Activated CD8-positive, alpha-beta T cell treated with anti-CD3 and anti-CD28 coated beads, Interleukin-2, amount 10 ng/mL, durations not matched to agents 7 days and 5 days (primary cell): ENCODE measurements around the gene YEATS2. TPM values are rescaled to one million over a fixed set of nuclear protein-coding genes. Genes with fewer than 3 reads are reported as not detected.
"Not testable (repeated sequence)": the region's sequence is repeated elsewhere in the genome, so short reads cannot be mapped to it uniquely, and the experiment has no call there.

Source experiments
- ATAC-seq: fragments of 150-1000 bp; cut with Tn5 transposase; one replicate; pipeline ENCODE4 v1.10.0; 2021; ENCODE audit warnings: moderate library complexity
- CTCF ChIA-PET: fragments of 350-600 bp; sonication (Branson Sonifier 250); formaldehyde crosslinking; loops from one replicate; lab custom pipeline; 2021; ENCODE audit warnings: antibody characterized with exemption; lab: Charles Lee
- POLR2A ChIA-PET: fragments of 350-600 bp; sonication (Branson Sonifier 250); formaldehyde crosslinking; loops from one replicate; lab custom pipeline; 2021; ENCODE audit warnings: antibody characterized with exemption; lab: Charles Lee
- DNase-seq: peaks from one replicate; pipeline ENCODE4 v3.0.0-alpha.2; 2020
- H3K27ac Mint-ChIP-seq: one replicate; pipeline ENCODE4 v1.8.0; 2021; ENCODE audit warnings: mild to moderate bottlenecking, mixed read lengths
- H3K27me3 Mint-ChIP-seq: one replicate; pipeline ENCODE4 v1.8.0; 2021; ENCODE audit warnings: low read depth, mixed read lengths
- H3K36me3 Mint-ChIP-seq: one replicate; pipeline ENCODE4 v1.8.0; 2021; ENCODE audit warnings: low read depth, mixed read lengths
- H3K4me1 Mint-ChIP-seq: one replicate; pipeline ENCODE4 v1.8.0; 2021; ENCODE audit warnings: low read depth, mixed read lengths
- H3K4me3 Mint-ChIP-seq: one replicate; pipeline ENCODE4 v1.8.0; 2021; ENCODE audit warnings: mild to moderate bottlenecking, mixed read lengths
- H3K9me3 Mint-ChIP-seq: one replicate; pipeline ENCODE4 v1.8.0; 2022; ENCODE audit warnings: mixed read lengths; ENCODE audit not compliant: insufficient read depth
- total RNA-seq, 2 experiments: library from RNA; stranded (reverse); gene quantifications; one replicate each; pipeline ENCODE4 v1.2.3, GENCODE V29; 2021

The YEATS2 gene
- total RNA-seq, 2 experiments from 2014 or later = 49.3 to 52.6 TPM

- Mint-ChIP-seq H3K36me3 (no peaks in the 10 kb centered on the region), H3K4me3 (no peak overlapping the region), H3K4me1 (peaks cover 5% of the 10 kb centered on the region), H3K27ac (no peak overlapping the region), H3K27me3 (no peaks in the 10 kb centered on the region), H3K9me3 (no peaks in the 10 kb centered on the region)
- DNase-seq = no peak
- ChIA-PET POLR2A (no interaction called here), CTCF (no interaction called here)
- ATAC-seq = no peak
Observed at GRCh38 chr3:183692436-183692835, 5.2 kb upstream of the YEATS2 start.

- Mint-ChIP-seq H3K36me3 (peaks cover 17% of the 10 kb centered on the region), H3K27ac (no peak overlapping the region), H3K4me3 (no peak overlapping the region), H3K27me3 (no peaks in the 10 kb centered on the region), H3K9me3 (no peaks in the 10 kb centered on the region), H3K4me1 (peaks cover 26% of the 10 kb centered on the region)
- POLR2A ChIA-PET = interaction anchor here (4.4 kb wide), 1 partner anchor 60 kb away, joined by 47 read pairs; the partner anchor contains the start of gene KLHL24
- ATAC-seq (no peak), DNase-seq (no peak)
- CTCF ChIA-PET = interaction anchor here (1.0 to 2.1 kb wide), 2 partner anchors 58 to 69 kb away, joined by 4 to 6 read pairs; no protein-coding TSS in a partner anchor
Observed at GRCh38 chr3:183695569-183696364, 1.8 kb upstream of the YEATS2 start.

- Mint-ChIP-seq H3K36me3 (peaks cover 27% of the 10 kb centered on the region), H3K27me3 (no peaks in the 10 kb centered on the region), H3K27ac (peak overlapping the region; percentile 85), H3K4me1 (peaks cover 29% of the 10 kb centered on the region), H3K9me3 (no peaks in the 10 kb centered on the region), H3K4me3 (peak overlapping the region; percentile 80)
- ChIA-PET POLR2A (interaction anchor here (0.6 to 4.4 kb wide), 12 partner anchors 9 to 229 kb away, joined by 3 to 47 read pairs (median 4); partner anchors contain the start of genes KLHL24 and KLHL6), CTCF (interaction anchor here (0.8 to 2.1 kb wide), 9 partner anchors 24 to 228 kb away, joined by 3 to 8 read pairs (median 4); partner anchors contain the start of gene KLHL24)
- DNase-seq (no peak), ATAC-seq (no peak)
Observed at GRCh38 chr3:183697123-183697609, 431 bp upstream of the YEATS2 start.

- H3K4me3 Mint-ChIP-seq = peak overlapping the region; percentile 84
Observed at GRCh38 chr3:183698318-183698751, 738 bp downstream of the YEATS2 start.

GRCh38 chr3:183698756-183699155, 1.2 kb downstream of the YEATS2 start:
- Mint-ChIP-seq H3K27ac (peak overlapping the region; percentile 90), H3K4me1 (peaks cover 32% of the 10 kb centered on the region), H3K36me3 (peaks cover 28% of the 10 kb centered on the region), H3K27me3 (no peaks in the 10 kb centered on the region), H3K4me3 (peak overlapping the region; percentile 84), H3K9me3 (no peaks in the 10 kb centered on the region)
- ChIA-PET CTCF (no interaction called here), POLR2A (interaction anchor here (0.5 to 4.4 kb wide), 5 partner anchors 10 to 63 kb away, joined by 3 to 47 read pairs (median 8); partner anchors contain the start of gene KLHL24)
- ATAC-seq (peak; percentile 24), DNase-seq (no peak)

More at GRCh38 chr3:183698318-183698751, 738 bp downstream of the YEATS2 start:
- Mint-ChIP-seq H3K4me1 (peaks cover 31% of the 10 kb centered on the region), H3K27ac (peak overlapping the region; percentile 90), H3K36me3 (peaks cover 28% of the 10 kb centered on the region), H3K9me3 (no peaks in the 10 kb centered on the region), H3K27me3 (no peaks in the 10 kb centered on the region)
- DNase-seq (peak; percentile 34), ATAC-seq (peak; percentile 45)
- POLR2A ChIA-PET = interaction anchor here (0.5 to 4.4 kb wide), 9 partner anchors 10 to 171 kb away, joined by 3 to 47 read pairs (median 4); partner anchors contain the start of gene KLHL24
- CTCF ChIA-PET = interaction anchor here (1.0 to 1.3 kb wide), 4 partner anchors 61 to 227 kb away, joined by 3 to 8 read pairs (median 5); partner anchors contain the start of gene KLHL24

- peak overlapping the region; percentile 84 for H3K4me3 Mint-ChIP-seq
- ATAC-seq (no peak), DNase-seq (no peak)
- peaks cover 30% of the 10 kb centered on the region for H3K36me3 Mint-ChIP-seq
- no peaks in the 10 kb centered on the region for H3K9me3 Mint-ChIP-seq
- no peaks in the 10 kb centered on the region for H3K27me3 Mint-ChIP-seq
- POLR2A ChIA-PET = interaction anchor here (1.9 to 4.4 kb wide), 2 partner anchors 11 to 64 kb away, joined by 5 to 47 read pairs; partner anchors contain the start of gene KLHL24
- H3K27ac Mint-ChIP-seq = peak overlapping the region; percentile 90
- CTCF ChIA-PET = interaction anchor here (1.0 kb wide), 1 partner anchor 63 kb away, joined by 3 read pairs; no protein-coding TSS in a partner anchor
- peaks cover 35% of the 10 kb centered on the region for H3K4me1 Mint-ChIP-seq
Observed at GRCh38 chr3:183699238-183699947, 1.8 kb downstream of the YEATS2 start.

- DNase-seq (no peak), ATAC-seq (no peak)
- CTCF ChIA-PET = no interaction called here
- no peaks in the 10 kb centered on the region for H3K27me3 Mint-ChIP-seq
- no peaks in the 10 kb centered on the region for H3K9me3 Mint-ChIP-seq
- H3K4me1 Mint-ChIP-seq = peaks cover 35% of the 10 kb centered on the region
- no peak overlapping the region for H3K4me3 Mint-ChIP-seq
- POLR2A ChIA-PET = interaction anchor here (1.7 kb wide), 1 partner anchor 23 kb away, joined by 3 read pairs; no protein-coding TSS in a partner anchor
- H3K27ac Mint-ChIP-seq = no peak overlapping the region
- peaks cover 39% of the 10 kb centered on the region for H3K36me3 Mint-ChIP-seq
Observed at GRCh38 chr3:183701744-183702143, 4.1 kb downstream of the YEATS2 start.

- H3K4me1 Mint-ChIP-seq = peaks cover 31% of the 10 kb centered on the region
- H3K9me3 Mint-ChIP-seq, POLR2A ChIA-PET: not testable (repeated sequence)
Observed at GRCh38 chr3:183703892-183704291, 6.3 kb downstream of the YEATS2 start.

GRCh38 chr3:183710231-183710630, 12.6 kb downstream of the YEATS2 start:
- ATAC-seq = no peak
- Mint-ChIP-seq H3K4me1 (peaks cover 7% of the 10 kb centered on the region), H3K27ac (no peak overlapping the region), H3K4me3 (no peak overlapping the region), H3K27me3 (no peaks in the 10 kb centered on the region), H3K36me3 (peaks cover 15% of the 10 kb centered on the region), H3K9me3 (no peaks in the 10 kb centered on the region)
- POLR2A ChIA-PET = interaction anchor here (1.8 kb wide), 1 partner anchor 12 kb away, joined by 5 read pairs; the partner anchor contains the start of gene YEATS2
- no peak for DNase-seq
- CTCF ChIA-PET = interaction anchor here (1.1 kb wide), 1 partner anchor 49 kb away, joined by 3 read pairs; no protein-coding TSS in a partner anchor

More at GRCh38 chr3:183703892-183704291, 6.3 kb downstream of the YEATS2 start:
- not testable (repeated sequence) for ATAC-seq, H3K27ac Mint-ChIP-seq, H3K4me3 Mint-ChIP-seq, DNase-seq, H3K27me3 Mint-ChIP-seq
- CTCF ChIA-PET = interaction anchor here (0.6 to 1.7 kb wide), 4 partner anchors 63 to 362 kb away, joined by 3 to 4 read pairs (median 3); no protein-coding TSS in a partner anchor
- peaks cover 37% of the 10 kb centered on the region for H3K36me3 Mint-ChIP-seq

- H3K27me3 Mint-ChIP-seq = no peaks in the 10 kb centered on the region
- DNase-seq = no peak
- ChIA-PET CTCF (no interaction called here), POLR2A (interaction anchor here (2.0 kb wide), 1 partner anchor 14 kb away, joined by 4 read pairs; the partner anchor contains the start of gene YEATS2)
- no peak overlapping the region for H3K27ac Mint-ChIP-seq
- peaks cover 7% of the 10 kb centered on the region for H3K4me1 Mint-ChIP-seq
- H3K4me3 Mint-ChIP-seq = no peak overlapping the region
- ATAC-seq = no peak
- H3K9me3 Mint-ChIP-seq = no peaks in the 10 kb centered on the region
- H3K36me3 Mint-ChIP-seq = peaks cover 9% of the 10 kb centered on the region
Observed at GRCh38 chr3:183711516-183711915, 13.9 kb downstream of the YEATS2 start.

GRCh38 chr3:183714622-183715021, 17.0 kb downstream of the YEATS2 start:
- Mint-ChIP-seq H3K4me3 (no peak overlapping the region), H3K27ac (no peak overlapping the region), H3K9me3 (no peaks in the 10 kb centered on the region), H3K4me1 (peaks cover 4% of the 10 kb centered on the region), H3K27me3 (no peaks in the 10 kb centered on the region), H3K36me3 (peaks cover 33% of the 10 kb centered on the region)
- ATAC-seq = no peak
- CTCF ChIA-PET = interaction anchor here (1.3 kb wide), 1 partner anchor 53 kb away, joined by 4 read pairs; no protein-coding TSS in a partner anchor
- POLR2A ChIA-PET = no interaction called here
- DNase-seq = no peak
